Lower leg skin (tissue), 3 donors: ENCODE data around the gene ZNF146.

Experiments used
- CTCF ChIP-seq, 3 donors: fragments of 450-650 bp; IDR thresholded peaks; one replicate each; pipeline ENCODE4 v1.5.1; 2016; ENCODE audit warnings: antibody characterized with exemption in 3 of 3, mild to moderate bottlenecking in 3 of 3, moderate library complexity in 2 of 3
- POLR2A ChIP-seq, 2 donors: fragments of 450-650 bp; IDR thresholded peaks; one replicate each; pipeline ENCODE4 v1.6.1; 2016 to 2017; ENCODE audit warnings: antibody characterized with exemption in 2 of 2, mild to moderate bottlenecking in 1 of 2, moderate library complexity in 1 of 2

GRCh38 chr19:36225219-36225892 is 10.4 kb downstream of the ZNF146 start:
- TF ChIP-seq POLR2A (IDR thresholded peaks at IDR 0.05) (no peak), CTCF (IDR thresholded peaks at IDR 0.05) (no peak)
